Calu3 (cell line): ENCODE results near the gene ZNF25. TPM values are rescaled to one million over a fixed set of nuclear protein-coding genes. Genes with fewer than 3 reads are reported as not detected.

ENCODE experiments used
- BruUV-seq: library from RNA; stranded (reverse); fragments of 400-500 nt; replicated peaks from 2 replicates; lab custom pipeline; 2021; lab: Mats Ljungman, UMichigan
- CTCF ChIA-PET: fragments of 300-600 bp; sonication (Branson Sonifier 250); formaldehyde crosslinking; loops from one replicate; lab custom pipeline; 2022; ENCODE audit warnings: antibody characterized with exemption; lab: Charles Lee
- DNase-seq: peaks from one replicate; pipeline ENCODE4 v3.0.0; 2022
- H3K27ac Mint-ChIP-seq: one replicate; pipeline ENCODE4 v1.8.0; 2022; ENCODE audit warnings: mixed read lengths; ENCODE audit not compliant: unreplicated experiment
- H3K27me3 Mint-ChIP-seq: one replicate; pipeline ENCODE4 v1.8.0; 2022; ENCODE audit warnings: mixed read lengths; ENCODE audit not compliant: unreplicated experiment
- H3K36me3 Mint-ChIP-seq: one replicate; pipeline ENCODE4 v1.8.0; 2022; ENCODE audit warnings: mild to moderate bottlenecking, moderate library complexity, mixed read lengths; ENCODE audit not compliant: insufficient read depth, unreplicated experiment
- H3K4me1 Mint-ChIP-seq: one replicate; pipeline ENCODE4 v1.8.0; 2022; ENCODE audit warnings: mild to moderate bottlenecking, low read depth, mixed read lengths; ENCODE audit not compliant: unreplicated experiment
- H3K4me3 Mint-ChIP-seq: one replicate; pipeline ENCODE4 v1.8.0; 2022; ENCODE audit warnings: mild to moderate bottlenecking, low read depth, moderate library complexity, mixed read lengths; ENCODE audit not compliant: unreplicated experiment
- H3K9me3 Mint-ChIP-seq: one replicate; pipeline ENCODE4 v1.8.0; 2022; ENCODE audit warnings: low read depth, mixed read lengths; ENCODE audit not compliant: unreplicated experiment
- CTCF ChIP-seq: fragments of 200-600 bp; IDR thresholded peaks from one replicate; pipeline ENCODE4 v1.8.0; 2022; ENCODE audit warnings: antibody characterized with exemption; ENCODE audit not compliant: unreplicated experiment
- intact Hi-C: fragments of 100-400 bp; cut with micrococcal nuclease; formaldehyde crosslinking; loops from one replicate; pipeline ENCODE4 v1.10.0; 2022; ENCODE audit not compliant: unreplicated experiment
- total RNA-seq: library from RNA; stranded (reverse); gene quantifications from 2 replicates; pipeline ENCODE4 v1.2.3, GENCODE V29; 2022

The ZNF25 gene
- total RNA-seq, 1 experiment from 2014 or later: 2.8 TPM

GRCh38 chr10:38010119-38010903, 33.9 kb upstream of the ZNF25 start, which contains the start of gene ZNF33A:
Gene ZNF33A, plus strand, starts transcription at chr10:38010675. Its CDS starts 1,667 bp downstream, at chr10:38012342.
- TSS peak; percentile 59 for BruUV-seq
- peak within 1 kb of the TSS; percentile 94 for H3K4me3 Mint-ChIP-seq
- no peak for TF ChIP-seq CTCF
- H3K27ac Mint-ChIP-seq: peak within 1 kb of the TSS; percentile 97
- intact Hi-C loops: no loop called here
- CTCF ChIA-PET: interaction anchor here (1.9 kb wide), 1 partner anchor 33 kb away, joined by 14 read pairs; no protein-coding TSS in a partner anchor
- peak; percentile 91 for DNase-seq
- H3K9me3 Mint-ChIP-seq: no peaks in the 10 kb centered on the region
- no peaks in the 10 kb centered on the region for H3K27me3 Mint-ChIP-seq
- H3K36me3 Mint-ChIP-seq: peaks cover 32% of the 10 kb centered on the region
- no peaks in the 10 kb centered on the region for H3K4me1 Mint-ChIP-seq

DNA sequence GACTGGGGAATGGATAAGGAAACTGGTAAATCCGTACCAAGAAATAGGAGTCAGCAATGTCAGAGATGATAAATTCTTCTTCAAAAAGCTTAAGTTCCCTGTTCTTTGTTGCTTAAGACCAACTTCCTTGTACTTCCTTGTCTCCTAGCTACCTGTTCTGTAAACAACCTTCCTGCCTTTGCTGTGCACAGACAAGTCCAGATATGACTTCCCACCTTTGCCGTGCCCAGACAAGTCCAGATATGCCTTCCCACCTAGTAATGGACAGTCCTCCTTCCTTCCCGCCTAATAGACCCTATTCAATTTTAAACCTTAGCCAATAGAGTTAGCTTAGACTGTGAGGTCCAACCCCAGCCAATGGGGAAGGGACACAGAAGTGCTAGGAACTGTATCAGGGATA, 31.5 kb upstream of the ZNF25 start:
- CTCF ChIA-PET: interaction anchor here (0.9 kb wide), 1 partner anchor 31 kb away, joined by 5 read pairs; the partner anchor contains the start of gene ZNF25
- no TSS peak for BruUV-seq
- Mint-ChIP-seq H3K4me1 (no peaks in the 10 kb centered on the region), H3K4me3 (no peak overlapping the region), H3K36me3 (peaks cover 17% of the 10 kb centered on the region), H3K27me3 (no peaks in the 10 kb centered on the region), H3K27ac (no peak overlapping the region), H3K9me3 (no peaks in the 10 kb centered on the region)
- intact Hi-C loops: no loop called here
- DNase-seq: no peak
- no peak for TF ChIP-seq CTCF

GRCh38 chr10:38007551-38007950, 31.1 kb upstream of the ZNF25 start:
- BruUV-seq: no TSS peak
- Mint-ChIP-seq H3K4me3 (no peak overlapping the region), H3K9me3 (no peaks in the 10 kb centered on the region), H3K27me3 (no peaks in the 10 kb centered on the region), H3K4me1 (no peaks in the 10 kb centered on the region), H3K27ac (no peak overlapping the region), H3K36me3 (peaks cover 17% of the 10 kb centered on the region)
- CTCF ChIA-PET: interaction anchor here (0.9 kb wide), 1 partner anchor 31 kb away, joined by 5 read pairs; the partner anchor contains the start of gene ZNF25
- intact Hi-C loops: no loop called here
- TF ChIP-seq CTCF: no peak
- DNase-seq: no peak

GRCh38 chr10:38003588-38003987, 27.1 kb upstream of the ZNF25 start:
- intact Hi-C loops: no loop called here
- Mint-ChIP-seq H3K4me1 (no peaks in the 10 kb centered on the region), H3K4me3 (no peak overlapping the region), H3K9me3 (no peaks in the 10 kb centered on the region), H3K27ac (no peak overlapping the region), H3K27me3 (no peaks in the 10 kb centered on the region), H3K36me3 (no peaks in the 10 kb centered on the region)
- TF ChIP-seq CTCF: no peak
- BruUV-seq: no TSS peak
- DNase-seq: no peak
- CTCF ChIA-PET: no interaction called here
